CD4-positive, alpha-beta T cell treated with Interleukin-17A for 4 hours (primary cell): ENCODE results near the gene SNX17.
A peak's percentile ranks its signal among the peaks of the same experiment; 100 is the strongest.
"Not testable (repeated sequence)": the region's sequence is repeated elsewhere in the genome, so short reads cannot be mapped to it uniquely, and the experiment has no call there.

ENCODE experiments used
- DNase-seq: peaks from one replicate; pipeline ENCODE4 v3.0.0-alpha.2; 2020; ENCODE audit warnings: mixed read lengths

Gene SNX17

GRCh38 chr2:27400348-27401135 is 30.1 kb downstream of the SNX17 start:
- DNase-seq, result no peak

GRCh38 chr2:27407798-27408491 is 37.5 kb downstream of the SNX17 start:
- no peak for DNase-seq

GRCh38 chr2:27408601-27409320 is 38.3 kb downstream of the SNX17 start:
- DNase-seq, result no peak

GRCh38 chr2:27409321-27410073 is 39.1 kb downstream of the SNX17 start, which contains the start of gene PPM1G:
Gene PPM1G, minus strand, starts transcription at chr2:27409591. Its CDS starts 169 bp downstream, at chr2:27409422.
- DNase-seq, result peak; percentile 98

- DNase-seq, result no peak
These were observed 42.2 kb downstream of the SNX17 start for GRCh38 chr2:27412419-27413152.

- DNase-seq, result no peak
These were observed 45.7 kb downstream of the SNX17 start for GRCh38 chr2:27416151-27416550.

GRCh38 chr2:27420996-27421395 is 50.6 kb downstream of the SNX17 start:
- no peak for DNase-seq

GRCh38 chr2:27421660-27422250 is 51.3 kb downstream of the SNX17 start:
- DNase-seq, result no peak

- no peak for DNase-seq
These were observed 52.5 kb downstream of the SNX17 start for GRCh38 chr2:27422958-27423357.

GRCh38 chr2:27425039-27425438 is 54.6 kb downstream of the SNX17 start:
- not testable (repeated sequence) for DNase-seq
